ENCODE measurements around the gene ICAM4. TPM values are rescaled to one million over a fixed set of nuclear protein-coding genes. Genes with fewer than 3 reads are reported as not detected.
"Not testable (repeated sequence)": the region's sequence is repeated elsewhere in the genome, so short reads cannot be mapped to it uniquely, and the experiment has no call there.

ICAM4 gene
- total RNA-seq, 4 donors from 2014 or later, result 0.47 TPM; not detected in 3

DNA sequence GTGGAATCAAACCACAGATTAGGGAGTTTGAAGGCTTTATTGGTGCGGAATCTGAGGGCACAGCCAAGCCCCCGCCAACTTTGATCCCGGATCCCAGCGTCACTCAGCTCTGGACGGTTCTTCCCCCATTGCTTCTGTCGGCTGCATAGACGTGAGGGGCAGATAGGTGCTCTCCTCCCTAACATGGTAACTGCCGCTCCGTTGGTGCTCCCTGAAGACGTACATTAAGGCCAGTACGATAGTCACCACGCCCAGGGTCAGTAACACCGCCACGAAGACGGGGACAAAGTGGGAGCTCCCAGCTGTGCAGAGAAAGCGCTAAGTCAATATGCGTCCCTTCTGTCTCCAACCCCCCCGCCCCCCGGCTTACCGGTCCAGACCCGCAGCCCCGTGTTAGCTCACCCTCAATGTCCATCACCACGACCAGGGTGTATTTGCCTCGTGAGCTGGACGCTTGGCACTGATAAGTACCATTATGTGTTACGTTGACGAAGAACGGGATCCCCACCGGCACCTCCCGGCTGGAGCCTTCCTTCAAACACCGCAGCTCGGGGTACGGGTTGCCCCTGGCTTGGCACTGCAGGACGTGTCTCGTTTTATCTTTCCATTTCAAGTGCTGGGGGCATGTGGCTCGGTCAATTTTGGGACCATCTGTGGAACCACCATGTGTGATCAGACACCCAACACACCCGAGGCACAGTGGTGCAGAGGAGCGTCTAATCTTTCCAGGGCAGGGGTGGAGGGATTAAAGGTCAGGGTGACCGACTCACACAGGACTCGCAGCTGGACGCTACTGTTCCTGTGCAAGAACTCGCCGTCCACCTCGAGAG is 47.2 kb downstream of the ICAM4 start:
- H3K4me1 ChIP-seq, result peaks cover 0 to 39% (median 17%) of the 10 kb centered on the region in 3 donors
- no peaks in the 10 kb centered on the region for H3K9me3 ChIP-seq
- 0 to 17% methylated on average over 3 to 5 of the region's 44 CpGs for WGBS, 2 donors (ENCODE audit: low coverage in 1 of 2)
- TF ChIP-seq POLR2AphosphoS5 (IDR thresholded peaks at IDR 0.05) (no peak), EP300 (IDR thresholded peaks at IDR 0.05) (no peak), POLR2A (IDR thresholded peaks at IDR 0.05) (no peak)
- TF ChIP-seq, protein P1, sequence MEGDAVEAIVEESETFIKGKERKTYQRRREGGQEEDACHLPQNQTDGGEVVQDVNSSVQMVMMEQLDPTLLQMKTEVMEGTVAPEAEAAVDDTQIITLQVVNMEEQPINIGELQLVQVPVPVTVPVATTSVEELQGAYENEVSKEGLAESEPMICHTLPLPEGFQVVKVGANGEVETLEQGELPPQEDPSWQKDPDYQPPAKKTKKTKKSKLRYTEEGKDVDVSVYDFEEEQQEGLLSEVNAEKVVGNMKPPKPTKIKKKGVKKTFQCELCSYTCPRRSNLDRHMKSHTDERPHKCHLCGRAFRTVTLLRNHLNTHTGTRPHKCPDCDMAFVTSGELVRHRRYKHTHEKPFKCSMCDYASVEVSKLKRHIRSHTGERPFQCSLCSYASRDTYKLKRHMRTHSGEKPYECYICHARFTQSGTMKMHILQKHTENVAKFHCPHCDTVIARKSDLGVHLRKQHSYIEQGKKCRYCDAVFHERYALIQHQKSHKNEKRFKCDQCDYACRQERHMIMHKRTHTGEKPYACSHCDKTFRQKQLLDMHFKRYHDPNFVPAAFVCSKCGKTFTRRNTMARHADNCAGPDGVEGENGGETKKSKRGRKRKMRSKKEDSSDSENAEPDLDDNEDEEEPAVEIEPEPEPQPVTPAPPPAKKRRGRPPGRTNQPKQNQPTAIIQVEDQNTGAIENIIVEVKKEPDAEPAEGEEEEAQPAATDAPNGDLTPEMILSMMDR (IDR thresholded peaks at IDR 0.05), result no peak
- H3K4me3 ChIP-seq, result peak overlapping the region; percentile 86
- H3K27ac ChIP-seq, result peak overlapping the region; percentile 47 to 97 (median 93)
- no peaks in the 10 kb centered on the region for H3K27me3 ChIP-seq
- peak; percentile 2 for ATAC-seq
- peaks cover 0 to 20% of the 10 kb centered on the region in 2 donors for H3K36me3 ChIP-seq

DNA sequence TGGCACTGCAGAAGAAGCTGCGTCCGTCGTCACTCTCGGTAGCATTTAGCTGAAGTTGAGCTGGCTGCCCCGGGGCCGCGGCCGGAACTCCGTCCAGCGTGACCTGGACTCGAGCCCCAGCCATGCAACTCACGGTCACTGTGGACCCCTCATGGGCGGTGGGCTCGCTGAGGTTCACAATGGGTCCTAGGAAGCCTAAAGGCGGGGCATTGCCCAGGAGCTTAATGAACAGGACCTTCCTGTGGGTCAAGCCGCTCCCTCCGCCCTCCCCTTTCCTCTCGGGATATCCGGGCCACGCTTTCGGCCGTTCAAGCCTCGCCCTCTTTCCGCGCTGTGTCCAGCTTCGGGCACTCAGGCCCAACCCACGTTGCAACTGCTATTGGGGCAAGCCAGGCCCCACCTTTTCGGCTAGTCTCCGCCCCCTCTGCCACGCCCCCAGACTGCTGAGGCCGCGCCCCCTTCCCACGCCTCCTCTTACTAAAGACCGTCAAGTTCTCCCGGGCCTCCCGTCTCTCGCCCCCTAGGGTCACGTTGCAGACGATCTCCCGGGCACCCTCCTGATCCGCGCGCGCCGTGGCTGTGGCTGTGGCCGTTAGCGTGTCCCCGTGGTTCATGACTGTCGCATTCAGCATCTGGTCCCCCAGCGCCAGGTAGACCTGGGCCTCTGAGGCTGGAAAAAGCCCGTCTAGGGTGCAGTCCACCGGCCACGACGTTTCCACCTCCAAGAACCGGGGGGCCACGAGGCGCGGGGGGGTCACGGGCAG is 48.0 kb downstream of the ICAM4 start:
- Histone ChIP-seq H3K27ac (peak overlapping the region; percentile 47 to 97 (median 93)), H3K9me3 (no peaks in the 10 kb centered on the region), H3K4me1 (peaks cover 0 to 39% (median 17%) of the 10 kb centered on the region in 3 donors), H3K4me3 (peak overlapping the region; percentile 86), H3K36me3 (peaks cover 0 to 12% of the 10 kb centered on the region in 2 donors), H3K27me3 (no peaks in the 10 kb centered on the region)
- 14% methylated on average over 18 of the region's 59 CpGs; no CpG with 5 or more reads in 1 of the 2 donors for WGBS, 2 donors (ENCODE audit: low coverage in 1 of 2)
- TF ChIP-seq EP300 (IDR thresholded peaks at IDR 0.05) (no peak), POLR2AphosphoS5 (IDR thresholded peaks at IDR 0.05) (peak; percentile 61), POLR2A (IDR thresholded peaks at IDR 0.05) (peak; percentile 33 to 45)
- TF ChIP-seq, protein P1 (IDR thresholded peaks at IDR 0.05), result peak in 2 of 4 experiments; percentile 12 to 35
- peak; percentile 85 for ATAC-seq

DNA sequence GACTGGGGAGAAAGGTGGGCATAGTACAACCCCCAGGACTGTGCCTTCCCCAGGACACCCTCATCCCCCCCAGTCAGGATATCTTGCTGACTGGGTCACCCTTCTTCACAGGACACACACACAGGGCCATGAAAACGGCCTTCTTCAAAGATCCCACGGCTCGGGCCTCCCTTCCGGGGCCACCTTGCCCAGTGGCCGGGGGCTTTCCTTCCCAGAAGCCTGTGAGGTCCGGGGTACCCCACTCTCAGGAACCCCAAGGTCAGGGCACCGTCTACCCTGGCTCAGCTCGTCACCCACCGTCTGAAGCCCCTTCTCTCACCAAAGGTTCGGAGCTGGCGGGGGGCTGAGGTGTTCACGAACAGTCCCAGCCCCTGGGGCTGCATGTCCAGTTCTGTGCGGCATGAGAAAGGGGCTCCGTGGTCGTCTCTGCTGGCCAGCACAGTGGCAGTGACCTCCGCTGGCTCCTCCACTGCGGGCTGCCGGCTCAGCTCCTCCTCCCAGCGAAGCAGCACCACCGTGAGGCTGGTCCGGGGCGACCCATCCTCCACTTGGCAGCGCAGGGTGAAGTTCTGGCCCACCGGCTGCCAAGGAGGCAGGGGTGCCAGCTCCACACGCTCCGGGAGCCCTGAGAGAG is 48.7 kb downstream of the ICAM4 start:
- no peaks in the 10 kb centered on the region for H3K9me3 ChIP-seq
- ATAC-seq, result no peak
- TF ChIP-seq EP300 (IDR thresholded peaks at IDR 0.05) (no peak), POLR2A (IDR thresholded peaks at IDR 0.05) (no peak), POLR2AphosphoS5 (IDR thresholded peaks at IDR 0.05) (no peak)
- TF ChIP-seq, protein P1 (IDR thresholded peaks at IDR 0.05), result no peak
- peaks cover 0 to 39% (median 17%) of the 10 kb centered on the region in 3 donors for H3K4me1 ChIP-seq
- peaks cover 0 to 5% of the 10 kb centered on the region in 2 donors for H3K36me3 ChIP-seq
- peak overlapping the region in 1 of 2 donors; percentile 86 for H3K4me3 ChIP-seq
- no CpG with 5 or more reads among the region's 26 CpGs for WGBS, 2 donors (ENCODE audit: low coverage in 1 of 2)
- H3K27me3 ChIP-seq, result no peaks in the 10 kb centered on the region
- peak overlapping the region in 3 of 4 donors; percentile 92 to 97 (median 94) for H3K27ac ChIP-seq

DNA sequence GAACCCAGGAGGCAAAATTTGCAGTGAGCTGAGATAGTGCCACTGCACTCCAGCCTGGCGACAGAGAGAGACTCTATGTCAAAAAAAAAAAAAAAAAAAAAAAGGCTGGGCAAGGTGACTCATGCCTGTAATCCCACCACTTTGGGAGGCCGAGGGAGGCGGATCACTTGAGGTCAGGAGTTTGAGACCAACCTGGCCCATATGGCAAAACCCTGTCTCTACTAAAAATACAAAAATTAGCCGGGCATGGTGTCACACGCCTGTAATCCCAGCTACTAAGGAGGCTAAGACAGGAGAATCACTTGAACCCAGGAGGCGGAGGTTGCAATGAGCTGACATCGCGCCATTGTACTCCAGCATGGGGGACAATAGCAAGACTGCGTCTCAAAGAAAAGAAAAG is 50.0 kb downstream of the ICAM4 start:
- 80 to 94% methylated on average over 5 of the region's 9 CpGs for WGBS, 2 donors (ENCODE audit: low coverage in 1 of 2)
- not testable (repeated sequence) for H3K27ac ChIP-seq

More for the DNA sequence above, 50.0 kb downstream of the ICAM4 start:
- H3K4me1 ChIP-seq, result peaks cover 0 to 36% (median 16%) of the 10 kb centered on the region in 3 donors
- not testable (repeated sequence) for H3K9me3 ChIP-seq, H3K27me3 ChIP-seq, H3K4me3 ChIP-seq, ATAC-seq, H3K36me3 ChIP-seq

Small RNAs within 50 kb of the gene (small RNA-seq; reads per million reads assigned to genes)
- 0 reads per million in 4 donors for gene AC011511.1
- gene AC011511.4, result 0 to 0.13 (median 0) reads per million in 4 donors

Other genes starting within 250 kb of the ICAM4 start
- 10 to 100 TPM; 23.4 to 31.6 (median 26.2) TPM for gene SHFL, start 200.6 kb upstream of the ICAM4 start, total RNA-seq
- gene ANGPTL6, start 184.3 kb upstream of the ICAM4 start, total RNA-seq, result not detected
- gene PPAN, start 180.6 kb upstream of the ICAM4 start, total RNA-seq, result 10 to 100 TPM; 22.7 to 40.3 (median 31.5) TPM
- gene P2RY11, start 175.3 kb upstream of the ICAM4 start, total RNA-seq, result 10 to 100 TPM in 1 of 4 donors, 1 to 10 TPM in 2, under 1 TPM in 1; 0.96 to 15.7 (median 5.3) TPM
- 100 to 1,000 TPM; 295 to 323 (median 310) TPM for gene EIF3G, start 167.1 kb upstream of the ICAM4 start, total RNA-seq
- 10 to 100 TPM; 28.1 to 50.6 (median 38.1) TPM for gene DNMT1, start 92.0 kb upstream of the ICAM4 start, total RNA-seq
- 10 to 100 TPM in 3 of 4 donors, 1 to 10 TPM in 1; 7.5 to 24.5 (median 16.7) TPM for gene S1PR2, start 55.6 kb upstream of the ICAM4 start, total RNA-seq
- 10 to 100 TPM; 45.8 to 86.0 (median 51.9) TPM for gene MRPL4, start 34.7 kb upstream of the ICAM4 start, total RNA-seq
- gene ICAM1, start 15.8 kb upstream of the ICAM4 start, total RNA-seq, result 10 to 100 TPM in 3 of 4 donors, 1 to 10 TPM in 1; 8.8 to 33.0 (median 19.6) TPM
- under 1 TPM in 3 of 4 donors, not detected in 1; 0.12 to 0.54 (median 0.47) TPM for gene ICAM5, start 3.0 kb downstream of the ICAM4 start, total RNA-seq
- 1 to 10 TPM in 2 of 4 donors, under 1 TPM in 1, not detected in 1; 0.81 to 2.5 (median 1.1) TPM for gene ZGLP1, start 22.9 kb downstream of the ICAM4 start, total RNA-seq
- gene FDX2, start 29.1 kb downstream of the ICAM4 start, total RNA-seq, result 10 to 100 TPM in 3 of 4 donors, 1 to 10 TPM in 1; 6.7 to 36.5 (median 16.6) TPM
- 10 to 100 TPM; 15.6 to 33.2 (median 21.8) TPM for gene RAVER1, start 46.6 kb downstream of the ICAM4 start, total RNA-seq
- 1 to 10 TPM; 3.4 to 9.3 (median 5.6) TPM for gene ICAM3, start 52.7 kb downstream of the ICAM4 start, total RNA-seq
- gene TYK2, start 93.6 kb downstream of the ICAM4 start, total RNA-seq, result 10 to 100 TPM; 40.8 to 77.2 (median 53.9) TPM
- gene CDC37, start 116.6 kb downstream of the ICAM4 start, total RNA-seq, result 100 to 1,000 TPM; 144 to 177 (median 162) TPM
- 10 to 100 TPM in 2 of 4 donors, 1 to 10 TPM in 2; 7.3 to 22.5 (median 10.0) TPM for gene PDE4A, start 133.6 kb downstream of the ICAM4 start, total RNA-seq
- 10 to 100 TPM; 62.1 to 80.3 (median 69.8) TPM for gene KEAP1, start 216.4 kb downstream of the ICAM4 start, total RNA-seq
- gene S1PR5, start 230.5 kb downstream of the ICAM4 start, total RNA-seq, result 1 to 10 TPM in 1 of 4 donors, not detected in 3; 1.1 TPM